OCI-LY3 (cell line): Measurements from ENCODE around the gene TMC5.
"Not testable (repeated sequence)": the region's sequence is repeated elsewhere in the genome, so short reads cannot be mapped to it uniquely, and the experiment has no call there.

Source experiments
- H2AFZ ChIP-seq: fragments of 200-600, 300-600 bp; shearing (Covaris generic); 2 replicates; pipeline ENCODE4 v1.6.0; 2014; ENCODE audit warnings: antibody characterized with exemption, low read depth, low read length
- H3K27ac ChIP-seq: fragments of 200-600, 300-600 bp; sonication (generic); 2 replicates; pipeline ENCODE4 v1.5.1; 2014; ENCODE audit warnings: mild to moderate bottlenecking, low read length, moderate library complexity, mixed read lengths
- H3K27me3 ChIP-seq: fragments of 200-600, 300-600 bp; sonication (generic); 2 replicates; pipeline ENCODE4 v1.6.1; 2014; ENCODE audit warnings: low read depth, low read length, mixed read lengths
- H3K36me3 ChIP-seq: fragments of 200-600, 300-600 bp; sonication (generic); replicated peaks from 2 replicates; pipeline ENCODE3; 2014; ENCODE audit warnings: low read depth, low read length, mixed read lengths
- H3K4me1 ChIP-seq: fragments of 300-600, 200-600 bp; sonication (generic); 2 replicates; pipeline ENCODE4 v1.6.1; 2014; ENCODE audit warnings: low read length, mixed read lengths
- H3K4me2 ChIP-seq: fragments of 200-600, 300-600 bp; sonication (generic); 2 replicates; pipeline ENCODE4 v1.6.1; 2014; ENCODE audit warnings: low read length, mixed read lengths
- H3K4me3 ChIP-seq: fragments of 300-600, 200-600 bp; sonication (generic); 2 replicates; pipeline ENCODE4 v1.5.1; 2014; ENCODE audit warnings: antibody characterized with exemption, mild to moderate bottlenecking, low read length, moderate library complexity
- H3K79me2 ChIP-seq: fragments of 300-600, 200-600 bp; shearing (Covaris generic); 2 replicates; pipeline ENCODE4 v1.6.1; 2014; ENCODE audit warnings: mild to moderate bottlenecking, low read length, mixed read lengths
- H3K9ac ChIP-seq: fragments of 300-600, 200-600 bp; shearing (Covaris generic); 2 replicates; pipeline ENCODE4 v1.6.0; 2014; ENCODE audit warnings: mild to moderate bottlenecking, low read length, moderate library complexity
- H3K9me3 ChIP-seq: fragments of 200-600, 300-600 bp; shearing (Covaris generic); 2 replicates; pipeline ENCODE4 v1.6.1; 2014; ENCODE audit warnings: low read length, mixed read lengths; ENCODE audit not compliant: insufficient read depth
- H4K20me1 ChIP-seq: fragments of 200-600, 300-600 bp; sonication (generic); 2 replicates; pipeline ENCODE4 v1.6.1; 2016; ENCODE audit warnings: low read length, mixed read lengths; ENCODE audit not compliant: insufficient read depth
- EZH2phosphoT487 ChIP-seq: fragments of 200-600 bp; shearing (Covaris generic); IDR thresholded peaks from 2 replicates; pipeline ENCODE4 v1.6.1; 2018; ENCODE audit warnings: antibody characterized with exemption, mixed run types, low read depth
- TF ChIP-seq, protein P1 (sequence below): fragments of 200-600, 300-600 bp; sonication (generic); IDR thresholded peaks from 2 replicates; pipeline ENCODE4 v1.5.1; 2014; ENCODE audit warnings: antibody characterized with exemption, low read length, low read depth

Gene TMC5

DNA sequence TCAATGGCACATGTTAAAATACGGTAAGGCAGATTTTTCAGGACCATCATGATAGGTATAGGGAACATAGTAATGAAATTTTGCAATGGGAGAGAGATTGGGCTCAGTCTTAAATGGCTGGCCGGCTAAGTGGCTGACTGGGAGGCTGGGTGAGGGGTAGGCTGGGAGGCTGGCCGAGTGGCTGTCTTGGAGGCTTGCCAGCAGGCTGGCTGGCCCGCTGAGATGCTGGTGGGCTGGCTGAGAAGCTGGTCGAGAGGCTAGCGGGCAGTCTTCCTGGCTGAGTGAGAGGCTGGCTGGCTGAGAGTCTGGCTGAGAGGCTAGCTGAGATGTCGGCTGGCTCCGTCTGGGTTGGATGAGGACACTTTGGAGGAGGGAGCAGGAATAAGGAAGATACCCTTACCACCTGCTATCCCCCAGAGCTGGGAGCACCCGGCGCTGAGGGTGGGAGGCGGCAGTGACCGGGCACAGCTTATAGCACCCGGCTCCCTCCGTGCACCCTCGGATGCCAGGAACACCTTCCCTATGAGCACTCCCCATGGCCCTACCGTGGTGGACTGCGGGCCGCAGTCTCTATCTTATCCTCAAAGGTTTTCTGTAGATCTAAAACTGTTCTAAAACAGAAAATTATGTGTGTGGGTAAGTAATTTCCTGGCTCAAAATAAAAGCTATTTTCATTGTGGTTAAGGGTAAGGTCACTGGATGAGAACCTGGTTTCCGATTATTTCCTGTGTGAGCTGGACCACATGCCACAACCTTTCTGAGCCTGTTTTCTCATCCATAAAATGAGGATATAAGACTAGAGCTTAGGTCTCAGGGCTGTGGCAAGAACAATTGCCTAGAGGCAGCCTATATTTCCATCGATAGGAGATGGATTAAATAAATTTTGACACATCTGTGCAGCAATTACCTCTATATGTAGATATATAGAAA is 34.5 kb upstream of the TMC5 start:
- H3K4me3 ChIP-seq, result no peak overlapping the region
- peaks cover 13% of the 10 kb centered on the region for H3K4me1 ChIP-seq
- H3K36me3 ChIP-seq, result no peaks in the 10 kb centered on the region
- H4K20me1 ChIP-seq, result no peaks in the 10 kb centered on the region
- H3K9me3 ChIP-seq, result no peaks in the 10 kb centered on the region
- H3K9ac ChIP-seq, result no peak overlapping the region
- no peaks in the 10 kb centered on the region for H3K27me3 ChIP-seq
- H3K27ac ChIP-seq, result no peak overlapping the region
- H3K4me2 ChIP-seq, result no peak overlapping the region
- TF ChIP-seq EZH2phosphoT487, result no peak
- no peak overlapping the region for H2AFZ ChIP-seq
- H3K79me2 ChIP-seq, result no peaks in the 10 kb centered on the region

DNA sequence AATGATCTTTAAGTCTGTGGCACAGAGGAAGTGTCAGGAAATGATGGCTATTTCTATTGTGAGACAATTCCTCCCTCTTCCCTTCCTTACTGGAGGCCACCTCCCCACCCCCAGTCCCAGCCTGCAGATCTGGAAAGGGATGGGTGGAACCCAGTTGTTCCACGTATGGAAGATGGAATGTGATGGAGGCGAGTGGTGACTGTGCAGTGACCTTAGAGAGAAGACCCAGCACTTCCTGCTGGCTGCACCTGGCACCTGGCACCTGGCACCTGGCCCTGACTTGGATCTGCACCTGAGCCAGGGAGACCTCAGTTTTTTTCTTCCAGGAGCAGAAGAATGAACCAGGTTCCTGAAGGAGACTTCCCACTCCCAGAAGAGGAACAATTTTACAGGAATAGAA is 33.0 kb upstream of the TMC5 start:
- Histone ChIP-seq H3K4me3 (no peak overlapping the region), H4K20me1 (no peaks in the 10 kb centered on the region), H3K79me2 (no peaks in the 10 kb centered on the region), H3K27ac (no peak overlapping the region), H3K4me2 (no peak overlapping the region), H3K27me3 (no peaks in the 10 kb centered on the region), H3K9me3 (no peaks in the 10 kb centered on the region), H3K4me1 (peaks cover 23% of the 10 kb centered on the region), H3K9ac (no peak overlapping the region), H3K36me3 (no peaks in the 10 kb centered on the region), H2AFZ (no peak overlapping the region)
- TF ChIP-seq EZH2phosphoT487, result no peak
- TF ChIP-seq, protein P1, sequence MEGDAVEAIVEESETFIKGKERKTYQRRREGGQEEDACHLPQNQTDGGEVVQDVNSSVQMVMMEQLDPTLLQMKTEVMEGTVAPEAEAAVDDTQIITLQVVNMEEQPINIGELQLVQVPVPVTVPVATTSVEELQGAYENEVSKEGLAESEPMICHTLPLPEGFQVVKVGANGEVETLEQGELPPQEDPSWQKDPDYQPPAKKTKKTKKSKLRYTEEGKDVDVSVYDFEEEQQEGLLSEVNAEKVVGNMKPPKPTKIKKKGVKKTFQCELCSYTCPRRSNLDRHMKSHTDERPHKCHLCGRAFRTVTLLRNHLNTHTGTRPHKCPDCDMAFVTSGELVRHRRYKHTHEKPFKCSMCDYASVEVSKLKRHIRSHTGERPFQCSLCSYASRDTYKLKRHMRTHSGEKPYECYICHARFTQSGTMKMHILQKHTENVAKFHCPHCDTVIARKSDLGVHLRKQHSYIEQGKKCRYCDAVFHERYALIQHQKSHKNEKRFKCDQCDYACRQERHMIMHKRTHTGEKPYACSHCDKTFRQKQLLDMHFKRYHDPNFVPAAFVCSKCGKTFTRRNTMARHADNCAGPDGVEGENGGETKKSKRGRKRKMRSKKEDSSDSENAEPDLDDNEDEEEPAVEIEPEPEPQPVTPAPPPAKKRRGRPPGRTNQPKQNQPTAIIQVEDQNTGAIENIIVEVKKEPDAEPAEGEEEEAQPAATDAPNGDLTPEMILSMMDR, result no peak

DNA sequence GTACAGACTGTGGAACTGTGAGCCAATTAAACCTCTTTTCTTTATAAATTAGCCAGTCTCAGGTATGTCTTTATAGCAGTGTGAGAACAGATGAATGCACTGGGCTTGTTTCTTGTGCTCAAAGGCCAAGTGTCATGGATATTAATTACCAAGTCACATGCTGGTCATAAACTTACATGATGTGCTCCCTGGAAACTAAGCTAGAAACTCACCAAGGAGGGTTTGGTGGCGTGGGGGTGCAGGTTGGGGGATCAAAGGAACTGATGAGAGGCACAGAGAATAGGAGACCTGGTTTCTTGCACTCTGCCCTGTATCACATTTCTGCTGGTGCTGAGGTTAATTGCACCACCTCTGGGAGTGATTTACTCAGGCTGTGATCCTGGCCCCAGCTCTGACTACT is 31.2 kb upstream of the TMC5 start:
- Histone ChIP-seq H3K27me3 (no peaks in the 10 kb centered on the region), H3K9ac (no peak overlapping the region), H3K4me3 (no peak overlapping the region), H4K20me1 (no peaks in the 10 kb centered on the region), H3K4me1 (peaks cover 12% of the 10 kb centered on the region), H3K36me3 (no peaks in the 10 kb centered on the region), H2AFZ (no peak overlapping the region), H3K4me2 (no peak overlapping the region), H3K79me2 (no peaks in the 10 kb centered on the region), H3K27ac (no peak overlapping the region), H3K9me3 (0 out of 2 replicates have a peak, but pooled peaks cover 3% of the 10 kb centered on the region)
- no peak for TF ChIP-seq EZH2phosphoT487

DNA sequence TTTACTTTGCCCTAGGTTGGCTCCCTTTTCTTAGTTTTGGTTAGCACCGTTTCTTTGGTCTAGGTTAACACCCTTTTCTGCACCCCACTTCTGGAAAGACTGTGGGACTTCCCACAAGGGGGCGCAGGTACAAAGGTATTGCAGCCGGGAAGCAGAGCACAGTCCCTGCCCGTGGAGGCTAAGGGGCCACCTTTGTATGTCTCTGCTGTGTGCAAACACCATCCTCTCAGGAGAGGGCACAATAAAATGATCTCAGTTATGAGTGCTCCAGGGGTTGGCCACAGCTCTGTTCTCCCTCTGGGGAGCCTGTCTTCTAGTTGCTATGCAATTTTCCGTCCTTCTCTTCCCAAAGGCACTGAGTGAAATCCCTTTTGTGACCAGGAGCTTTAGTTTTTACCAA is 28.4 kb upstream of the TMC5 start:
- no peak overlapping the region for H3K4me3 ChIP-seq
- peak overlapping the region; percentile 5; the same call in 1 of the 2 replicates for H3K9ac ChIP-seq
- peak overlapping the region; percentile 39 for H3K4me2 ChIP-seq
- no peaks in the 10 kb centered on the region for H3K36me3 ChIP-seq
- H2AFZ ChIP-seq, result no peak overlapping the region
- no peaks in the 10 kb centered on the region for H3K79me2 ChIP-seq
- TF ChIP-seq, protein P1, result peak; percentile 91
- no peak for TF ChIP-seq EZH2phosphoT487
- no peak overlapping the region for H3K27ac ChIP-seq
- peaks cover 12% of the 10 kb centered on the region for H3K4me1 ChIP-seq
- no peaks in the 10 kb centered on the region for H4K20me1 ChIP-seq
- 0 out of 2 replicates have a peak, but pooled peaks cover 3% of the 10 kb centered on the region for H3K9me3 ChIP-seq
- H3K27me3 ChIP-seq, result no peaks in the 10 kb centered on the region

- H3K27me3 ChIP-seq, H3K9ac ChIP-seq, H3K36me3 ChIP-seq, H3K9me3 ChIP-seq, H2AFZ ChIP-seq, H3K4me2 ChIP-seq, H3K79me2 ChIP-seq, H3K4me3 ChIP-seq, H4K20me1 ChIP-seq, H3K27ac ChIP-seq: not testable (repeated sequence)
- peaks cover 12% of the 10 kb centered on the region for H3K4me1 ChIP-seq
Observed at GRCh38 chr16:19391185-19391776, 26.4 kb upstream of the TMC5 start.
